Neural crest cell (in vitro differentiated cells): Measurements from ENCODE around the gene APP. TPM values are rescaled to one million over a fixed set of nuclear protein-coding genes. Genes with fewer than 3 reads are reported as not detected.
"Not testable (repeated sequence)": the region's sequence is repeated elsewhere in the genome, so short reads cannot be mapped to it uniquely, and the experiment has no call there.

Source experiments
- DNase-seq: peaks from one replicate; pipeline ENCODE4 v3.0.0; 2021; ENCODE audit warnings: low read depth, mixed read lengths, low spot score
- H3K27ac Mint-ChIP-seq: one replicate; pipeline ENCODE4 v1.8.0; 2021; ENCODE audit warnings: mild to moderate bottlenecking, mixed read lengths; ENCODE audit not compliant: unreplicated experiment
- H3K27me3 Mint-ChIP-seq: 2 replicates; pipeline ENCODE4 v1.8.0; 2021; ENCODE audit warnings: low read depth, mild to moderate bottlenecking, mixed read lengths
- H3K36me3 Mint-ChIP-seq: 2 replicates; pipeline ENCODE4 v1.8.0; 2021; ENCODE audit warnings: low read depth, mild to moderate bottlenecking, mixed read lengths
- H3K4me1 Mint-ChIP-seq: 2 replicates; pipeline ENCODE4 v1.8.0; 2021; ENCODE audit warnings: mixed read lengths
- H3K4me3 Mint-ChIP-seq: one replicate; pipeline ENCODE4 v1.8.0; 2021; ENCODE audit warnings: mild to moderate bottlenecking, mixed read lengths
- H3K9me3 Mint-ChIP-seq: 2 replicates; pipeline ENCODE4 v1.8.0; 2021; ENCODE audit warnings: mixed read lengths
- total RNA-seq: library from RNA; stranded (reverse); gene quantifications from 2 replicates; pipeline ENCODE4 v1.2.1, GENCODE V29; 2021
- TF ChIP-seq, protein P1 (sequence below): fragments of 200-600 bp; sonication (generic); conservative IDR thresholded peaks from 2 replicates; pipeline ENCODE4 v1.5.0; 2021; ENCODE audit warnings: antibody characterized with exemption, mild to moderate bottlenecking

APP gene
- total RNA-seq, 1 donor from 2014 or later, result 254 TPM

DNA sequence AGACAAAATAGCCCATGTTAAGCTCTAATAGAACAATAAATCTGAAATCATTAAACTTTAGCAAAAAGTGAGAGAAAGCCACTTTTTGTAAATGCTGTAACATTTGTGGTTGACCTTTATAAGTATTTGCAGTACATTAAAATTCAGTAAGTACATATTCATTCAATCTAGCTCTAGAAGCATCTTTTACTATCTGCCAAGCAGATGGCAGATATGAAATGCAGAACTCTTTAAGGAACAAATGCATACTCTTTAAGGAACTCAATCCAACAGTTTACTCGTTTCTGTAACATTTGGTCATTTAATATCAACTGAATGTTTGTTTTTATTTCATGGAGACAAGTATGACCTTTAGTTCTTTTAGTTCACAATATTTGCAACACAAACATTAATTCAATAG lies 150.1 kb downstream of the APP start:
- DNase-seq, result no peak
- no peak overlapping the region for H3K27ac Mint-ChIP-seq
- H3K4me3 Mint-ChIP-seq, result no peak overlapping the region
- no peaks in the 10 kb centered on the region for H3K27me3 Mint-ChIP-seq
- H3K4me1 Mint-ChIP-seq, result peaks cover 4% of the 10 kb centered on the region
- H3K9me3 Mint-ChIP-seq, result no peaks in the 10 kb centered on the region
- TF ChIP-seq, protein P1, sequence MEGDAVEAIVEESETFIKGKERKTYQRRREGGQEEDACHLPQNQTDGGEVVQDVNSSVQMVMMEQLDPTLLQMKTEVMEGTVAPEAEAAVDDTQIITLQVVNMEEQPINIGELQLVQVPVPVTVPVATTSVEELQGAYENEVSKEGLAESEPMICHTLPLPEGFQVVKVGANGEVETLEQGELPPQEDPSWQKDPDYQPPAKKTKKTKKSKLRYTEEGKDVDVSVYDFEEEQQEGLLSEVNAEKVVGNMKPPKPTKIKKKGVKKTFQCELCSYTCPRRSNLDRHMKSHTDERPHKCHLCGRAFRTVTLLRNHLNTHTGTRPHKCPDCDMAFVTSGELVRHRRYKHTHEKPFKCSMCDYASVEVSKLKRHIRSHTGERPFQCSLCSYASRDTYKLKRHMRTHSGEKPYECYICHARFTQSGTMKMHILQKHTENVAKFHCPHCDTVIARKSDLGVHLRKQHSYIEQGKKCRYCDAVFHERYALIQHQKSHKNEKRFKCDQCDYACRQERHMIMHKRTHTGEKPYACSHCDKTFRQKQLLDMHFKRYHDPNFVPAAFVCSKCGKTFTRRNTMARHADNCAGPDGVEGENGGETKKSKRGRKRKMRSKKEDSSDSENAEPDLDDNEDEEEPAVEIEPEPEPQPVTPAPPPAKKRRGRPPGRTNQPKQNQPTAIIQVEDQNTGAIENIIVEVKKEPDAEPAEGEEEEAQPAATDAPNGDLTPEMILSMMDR, result no peak
- H3K36me3 Mint-ChIP-seq, result peaks cover 24% of the 10 kb centered on the region

DNA sequence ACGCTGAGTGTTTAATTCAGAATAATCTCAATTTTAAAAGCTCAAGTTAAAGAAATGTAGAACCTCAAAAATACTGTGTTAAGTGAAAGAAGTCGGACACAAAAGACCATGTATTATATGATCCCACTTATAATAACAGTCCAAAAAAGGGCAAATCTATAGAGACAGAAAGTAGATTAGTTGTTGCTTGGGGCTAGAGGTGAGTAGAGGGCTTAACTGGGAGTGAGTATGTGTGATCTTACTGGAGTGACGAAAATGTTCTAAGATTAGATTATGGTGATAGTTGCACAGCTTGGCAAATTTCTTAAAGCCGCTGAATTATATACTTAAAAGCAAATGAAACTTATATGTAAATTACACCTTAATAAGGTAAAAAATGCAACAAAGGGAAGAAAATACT lies 150.5 kb downstream of the APP start:
- H3K27me3 Mint-ChIP-seq, result no peaks in the 10 kb centered on the region
- H3K36me3 Mint-ChIP-seq, result peaks cover 24% of the 10 kb centered on the region
- peaks cover 4% of the 10 kb centered on the region for H3K4me1 Mint-ChIP-seq
- no peak overlapping the region for H3K4me3 Mint-ChIP-seq
- TF ChIP-seq, protein P1, result no peak
- H3K27ac Mint-ChIP-seq, result no peak overlapping the region
- DNase-seq, result no peak
- H3K9me3 Mint-ChIP-seq, result no peaks in the 10 kb centered on the region

DNA sequence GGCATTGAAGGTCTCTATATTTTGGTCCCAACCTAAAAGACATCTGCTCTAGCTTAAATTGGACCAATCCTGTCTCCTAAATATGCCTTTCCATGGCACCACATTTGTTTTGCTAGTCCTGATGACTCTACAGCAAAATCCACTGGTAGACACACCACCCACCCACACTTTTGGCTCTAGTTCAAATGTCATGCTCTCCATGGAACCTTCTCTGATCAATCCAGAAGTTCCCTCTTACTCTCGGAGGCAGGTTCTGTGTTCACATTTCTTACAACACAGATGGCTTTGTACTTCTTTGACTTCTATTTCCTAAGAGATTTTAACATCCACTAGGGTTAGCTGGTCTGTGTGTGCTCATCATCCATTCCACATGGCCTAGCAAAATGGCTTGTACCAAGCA lies 151.3 kb downstream of the APP start:
- H3K36me3 Mint-ChIP-seq, result peaks cover 24% of the 10 kb centered on the region
- H3K9me3 Mint-ChIP-seq, result no peaks in the 10 kb centered on the region
- no peaks in the 10 kb centered on the region for H3K27me3 Mint-ChIP-seq
- H3K4me1 Mint-ChIP-seq, result peaks cover 4% of the 10 kb centered on the region
- H3K4me3 Mint-ChIP-seq, result no peak overlapping the region
- TF ChIP-seq, protein P1, result no peak
- DNase-seq, result no peak
- no peak overlapping the region for H3K27ac Mint-ChIP-seq

DNA sequence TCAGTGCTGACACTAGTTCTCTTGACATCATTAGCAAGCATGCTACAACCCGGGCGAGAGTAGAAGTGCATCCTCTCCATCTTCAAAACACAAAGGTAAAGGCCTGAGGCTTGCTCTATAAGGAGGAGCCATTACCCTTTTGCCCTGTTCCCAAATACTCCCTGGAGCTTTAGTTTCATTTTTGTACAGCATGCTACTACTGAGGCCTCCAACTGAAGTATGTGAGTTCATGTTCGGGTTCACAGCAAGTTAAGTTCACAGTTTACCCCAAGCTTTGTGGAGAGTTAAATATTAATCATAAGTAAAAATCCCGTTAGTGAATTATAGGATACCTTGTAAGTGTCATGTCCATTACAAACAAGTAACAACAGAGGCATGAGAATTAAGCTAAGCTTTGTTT lies 156.6 kb downstream of the APP start:
- H3K27ac Mint-ChIP-seq, result no peak overlapping the region

DNA sequence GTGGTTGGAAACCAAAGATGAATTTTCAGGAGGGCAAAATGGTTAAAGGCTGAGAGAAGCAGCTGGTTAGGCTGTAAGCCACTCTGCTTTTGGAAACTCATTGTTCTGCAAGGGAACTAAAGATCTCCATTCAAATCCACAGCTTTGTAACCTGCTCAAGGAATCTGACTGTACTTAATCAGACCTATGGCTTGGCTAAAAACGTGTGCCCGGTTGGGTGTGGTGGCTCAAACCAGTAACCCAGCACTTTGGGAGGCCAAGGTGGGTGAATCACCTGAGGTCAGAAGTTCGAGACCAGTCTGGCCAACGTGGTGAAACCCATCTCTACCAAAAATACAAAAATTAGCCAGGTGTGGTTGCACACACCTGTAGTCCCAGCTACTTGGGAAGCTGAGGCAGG lies 158.1 kb downstream of the APP start:
- H3K4me3 Mint-ChIP-seq, H3K9me3 Mint-ChIP-seq, H3K27ac Mint-ChIP-seq, H3K27me3 Mint-ChIP-seq, H3K36me3 Mint-ChIP-seq, DNase-seq: not testable (repeated sequence)
- peaks cover 11% of the 10 kb centered on the region for H3K4me1 Mint-ChIP-seq

More for the DNA sequence above, 156.6 kb downstream of the APP start:
- Mint-ChIP-seq H3K27me3 (no peaks in the 10 kb centered on the region), H3K4me1 (peaks cover 5% of the 10 kb centered on the region), H3K36me3 (peaks cover 11% of the 10 kb centered on the region), H3K4me3 (no peak overlapping the region), H3K9me3 (no peaks in the 10 kb centered on the region)
- TF ChIP-seq, protein P1, result no peak
- no peak for DNase-seq

DNA sequence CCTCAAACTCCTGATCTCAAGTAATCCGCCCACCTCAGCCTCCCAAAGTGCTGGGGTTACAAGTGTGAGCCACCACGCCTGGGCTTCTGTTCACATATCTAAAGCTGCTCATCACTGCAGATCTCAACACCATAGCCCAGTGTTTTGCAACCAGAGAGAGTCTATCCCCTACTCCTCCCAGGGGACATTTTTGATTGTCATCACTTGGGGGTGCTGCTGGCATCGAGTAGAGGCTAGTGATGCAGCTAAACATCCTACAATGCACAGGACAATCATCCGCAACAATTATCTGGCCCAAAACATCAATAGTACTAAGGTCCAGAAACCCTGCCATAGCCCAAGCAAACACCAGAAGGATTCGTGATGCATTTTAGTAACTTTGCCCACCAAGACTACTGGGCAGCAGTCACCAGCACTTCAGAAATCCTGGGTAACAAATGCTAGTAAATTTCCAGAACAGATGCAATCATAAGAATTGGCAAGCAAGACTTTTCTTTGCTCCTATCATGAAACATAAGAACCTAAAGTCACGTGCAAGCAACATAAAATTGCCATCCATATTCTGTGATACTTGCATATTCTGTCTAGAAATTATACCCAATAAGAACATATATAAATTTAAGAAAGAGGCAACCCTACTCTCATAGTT lies 159.2 kb downstream of the APP start:
- TF ChIP-seq, protein P1, result no peak
- Mint-ChIP-seq H3K27me3 (no peaks in the 10 kb centered on the region), H3K9me3 (no peaks in the 10 kb centered on the region), H3K4me1 (peaks cover 10% of the 10 kb centered on the region), H3K27ac (peak overlapping the region; percentile 87), H3K4me3 (no peak overlapping the region), H3K36me3 (peaks cover 7% of the 10 kb centered on the region)
- no peak for DNase-seq
